HepG2 (cell line): ENCODE results near the gene HORMAD2. TPM values are rescaled to one million over a fixed set of nuclear protein-coding genes. Genes with fewer than 3 reads are reported as not detected.

ENCODE experiments used
- FOXM1 ChIP-seq: sonication (generic); formaldehyde crosslinking; IDR thresholded peaks from 2 replicates; pipeline ENCODE4 v1.5.0; 2020; ENCODE audit warnings: missing genetic modification reagents
- GLI4 ChIP-seq: sonication (generic); formaldehyde crosslinking; IDR thresholded peaks from 2 replicates; pipeline ENCODE4 v1.5.1; 2020; ENCODE audit warnings: missing genetic modification reagents, mild to moderate bottlenecking, moderate library complexity, borderline replicate concordance
- HMGXB3 ChIP-seq: sonication (generic); formaldehyde crosslinking; IDR thresholded peaks from 2 replicates; pipeline ENCODE4 v1.4.0; 2020; ENCODE audit warnings: missing genetic modification reagents, borderline replicate concordance
- HNRNPUL1 ChIP-seq: fragments of 200-400 bp; formaldehyde crosslinking; IDR thresholded peaks from 2 replicates; pipeline ENCODE4 v1.6.1; 2017; ENCODE audit warnings: low read depth, mild to moderate bottlenecking, low read length, moderate library complexity
- NPAS2 ChIP-seq: sonication (generic); formaldehyde crosslinking; IDR thresholded peaks from 2 replicates; pipeline ENCODE4 v1.8.0; 2022; ENCODE audit warnings: mild to moderate bottlenecking, missing genetic modification reagents, borderline replicate concordance
- RFXANK ChIP-seq: IDR thresholded peaks from 2 replicates; pipeline ENCODE4 v1.6.1; 2016
- RXRA ChIP-seq: sonication (generic); formaldehyde crosslinking; IDR thresholded peaks from 2 replicates; pipeline ENCODE4 v1.5.1; 2020; ENCODE audit warnings: missing genetic modification reagents
- SP4 ChIP-seq: sonication (generic); formaldehyde crosslinking; IDR thresholded peaks from 2 replicates; pipeline ENCODE4 v1.8.1; 2023; ENCODE audit warnings: mild to moderate bottlenecking, missing genetic modification reagents
- TFAP4 ChIP-seq: sonication (generic); IDR thresholded peaks from 2 replicates; pipeline ENCODE4 v1.6.1; 2016; ENCODE audit warnings: low read depth, borderline replicate concordance
- YEATS4 ChIP-seq: sonication (generic); formaldehyde crosslinking; IDR thresholded peaks from 2 replicates; pipeline ENCODE4 v1.4.0; 2020; ENCODE audit warnings: missing genetic modification reagents, borderline replicate concordance
- ZNF503 ChIP-seq: sonication (generic); formaldehyde crosslinking; IDR thresholded peaks from 2 replicates; pipeline ENCODE4 v1.4.0; 2020; ENCODE audit warnings: missing genetic modification reagents
- ZNF619 ChIP-seq: sonication (generic); formaldehyde crosslinking; IDR thresholded peaks from 2 replicates; pipeline ENCODE4 v1.4.0; 2020; ENCODE audit warnings: mild to moderate bottlenecking, missing genetic modification reagents
- ZNF720 ChIP-seq: sonication (generic); formaldehyde crosslinking; IDR thresholded peaks from 2 replicates; pipeline ENCODE4 v1.4.0; 2020; ENCODE audit warnings: missing genetic modification reagents
- ZSCAN25 ChIP-seq: sonication (generic); formaldehyde crosslinking; IDR thresholded peaks from 2 replicates; pipeline ENCODE4 v1.8.0; 2022; ENCODE audit warnings: mild to moderate bottlenecking, missing genetic modification reagents
- polyA plus RNA-seq, 8 experiments: library from polyadenylated mRNA; depleted of rRNA in 3 of 8; stranded (reverse) in 7 of 8; unstranded in 1 of 8; fragments of >200 nt; fragmentation: Illumina TruSeq in 4 of 8; extraction: Trizol in 4 of 8; gene quantifications; 2 replicates each; pipeline versions ENCODE4 v1.2.1 to v1.2.3, GENCODE V29; 2011 to 2016; ENCODE audit warnings: low read depth in 4 of 8, missing spikeins in 1 of 8, mixed read lengths in 1 of 8; ENCODE audit not compliant: insufficient read depth in 1 of 8
- total RNA-seq, 5 experiments: library from RNA; depleted of rRNA; stranded (reverse); fragments of >200 nt; fragmentation: Illumina TruSeq; extraction: Trizol; gene quantifications; 2 replicates each; pipeline ENCODE4 v1.2.3, GENCODE V29; 2016; ENCODE audit warnings: low read depth in 1 of 5
- TF ChIP-seq, protein P1 (sequence below): sonication (generic); formaldehyde crosslinking; conservative IDR thresholded peaks from 2 replicates; pipeline ENCODE4 v1.4.0; 2020; ENCODE audit warnings: mild to moderate bottlenecking, missing genetic modification reagents, moderate library complexity
- TF ChIP-seq, protein P2 (sequence below): sonication (generic); formaldehyde crosslinking; IDR thresholded peaks from 2 replicates; pipeline ENCODE4 v1.8.1; 2023; ENCODE audit warnings: mild to moderate bottlenecking, missing genetic modification reagents

The HORMAD2 gene
- total and polyA plus RNA-seq, 2 of the 13 experiments (the other 11 are each of a cell fraction or from before 2014, with no cell fraction given): not detected

GRCh38 chr22:30212363-30212995 is 132.2 kb downstream of the HORMAD2 start (continued):
- TF ChIP-seq ZNF720 (CRISPR knock-in tag): no peak
- peak; percentile 87; the same call in 1 of the 2 replicates for TF ChIP-seq TFAP4
- no peak for TF ChIP-seq GLI4 (CRISPR knock-in tag)
- TF ChIP-seq RXRA: peak; percentile 62; the same call in 1 of the 2 replicates
- TF ChIP-seq FOXM1 (CRISPR knock-in tag): no peak
- TF ChIP-seq NPAS2 (CRISPR knock-in tag): no peak
- no peak for TF ChIP-seq SP4 (CRISPR knock-in tag)
- TF ChIP-seq, protein P1, sequence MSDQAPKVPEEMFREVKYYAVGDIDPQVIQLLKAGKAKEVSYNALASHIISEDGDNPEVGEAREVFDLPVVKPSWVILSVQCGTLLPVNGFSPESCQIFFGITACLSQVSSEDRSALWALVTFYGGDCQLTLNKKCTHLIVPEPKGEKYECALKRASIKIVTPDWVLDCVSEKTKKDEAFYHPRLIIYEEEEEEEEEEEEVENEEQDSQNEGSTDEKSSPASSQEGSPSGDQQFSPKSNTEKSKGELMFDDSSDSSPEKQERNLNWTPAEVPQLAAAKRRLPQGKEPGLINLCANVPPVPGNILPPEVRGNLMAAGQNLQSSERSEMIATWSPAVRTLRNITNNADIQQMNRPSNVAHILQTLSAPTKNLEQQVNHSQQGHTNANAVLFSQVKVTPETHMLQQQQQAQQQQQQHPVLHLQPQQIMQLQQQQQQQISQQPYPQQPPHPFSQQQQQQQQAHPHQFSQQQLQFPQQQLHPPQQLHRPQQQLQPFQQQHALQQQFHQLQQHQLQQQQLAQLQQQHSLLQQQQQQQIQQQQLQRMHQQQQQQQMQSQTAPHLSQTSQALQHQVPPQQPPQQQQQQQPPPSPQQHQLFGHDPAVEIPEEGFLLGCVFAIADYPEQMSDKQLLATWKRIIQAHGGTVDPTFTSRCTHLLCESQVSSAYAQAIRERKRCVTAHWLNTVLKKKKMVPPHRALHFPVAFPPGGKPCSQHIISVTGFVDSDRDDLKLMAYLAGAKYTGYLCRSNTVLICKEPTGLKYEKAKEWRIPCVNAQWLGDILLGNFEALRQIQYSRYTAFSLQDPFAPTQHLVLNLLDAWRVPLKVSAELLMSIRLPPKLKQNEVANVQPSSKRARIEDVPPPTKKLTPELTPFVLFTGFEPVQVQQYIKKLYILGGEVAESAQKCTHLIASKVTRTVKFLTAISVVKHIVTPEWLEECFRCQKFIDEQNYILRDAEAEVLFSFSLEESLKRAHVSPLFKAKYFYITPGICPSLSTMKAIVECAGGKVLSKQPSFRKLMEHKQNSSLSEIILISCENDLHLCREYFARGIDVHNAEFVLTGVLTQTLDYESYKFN (CRISPR knock-in tag): peak; percentile 74
- peak; percentile 68; the same call in 1 of the 2 replicates for TF ChIP-seq ZNF503 (CRISPR knock-in tag)
- TF ChIP-seq, protein P2, sequence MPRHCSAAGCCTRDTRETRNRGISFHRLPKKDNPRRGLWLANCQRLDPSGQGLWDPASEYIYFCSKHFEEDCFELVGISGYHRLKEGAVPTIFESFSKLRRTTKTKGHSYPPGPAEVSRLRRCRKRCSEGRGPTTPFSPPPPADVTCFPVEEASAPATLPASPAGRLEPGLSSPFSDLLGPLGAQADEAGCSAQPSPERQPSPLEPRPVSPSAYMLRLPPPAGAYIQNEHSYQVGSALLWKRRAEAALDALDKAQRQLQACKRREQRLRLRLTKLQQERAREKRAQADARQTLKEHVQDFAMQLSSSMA (CRISPR knock-in tag): no peak
- TF ChIP-seq HNRNPUL1: no peak
- TF ChIP-seq ZNF619 (CRISPR knock-in tag): no peak
- TF ChIP-seq HMGXB3 (CRISPR knock-in tag): no peak
- no peak for TF ChIP-seq RFXANK (CRISPR knock-in tag)
- TF ChIP-seq YEATS4 (CRISPR knock-in tag): no peak
- no peak for TF ChIP-seq ZSCAN25 (CRISPR knock-in tag)
